T-helper 17 cell (primary cell): ENCODE measurements around the gene NMNAT2. TPM values are rescaled to one million over a fixed set of nuclear protein-coding genes. Genes with fewer than 3 reads are reported as not detected.

Experiments used
- ATAC-seq: fragments of 150-1000 bp; cut with Tn5 transposase; 2 replicates; pipeline ENCODE4 v1.10.0; 2021; ENCODE audit warnings: mild to moderate bottlenecking, moderate library complexity
- DNase-seq, 3 donors: peaks; one replicate each; pipeline versions ENCODE4 v3.0.0 to v3.0.0-alpha.2; 2020 to 2021
- H3K9me3 ChIP-seq: one replicate; pipeline ENCODE4 v1.7.0; 2013; ENCODE audit warnings: low read length, mild to moderate bottlenecking; ENCODE audit not compliant: control insufficient read depth, poor library complexity, severe bottlenecking
- H3K27ac Mint-ChIP-seq: one replicate; pipeline ENCODE4 v1.8.0; 2022; ENCODE audit warnings: mild to moderate bottlenecking, moderate library complexity, mixed read lengths
- H3K27me3 Mint-ChIP-seq: one replicate; pipeline ENCODE4 v1.8.0; 2022; ENCODE audit warnings: mixed read lengths
- H3K36me3 Mint-ChIP-seq: one replicate; pipeline ENCODE4 v1.8.0; 2022; ENCODE audit warnings: low read depth, mixed read lengths
- H3K4me1 Mint-ChIP-seq: one replicate; pipeline ENCODE4 v1.8.0; 2022; ENCODE audit warnings: mild to moderate bottlenecking, mixed read lengths
- H3K4me3 Mint-ChIP-seq: one replicate; pipeline ENCODE4 v1.8.0; 2022; ENCODE audit warnings: mild to moderate bottlenecking, moderate library complexity, mixed read lengths
- total RNA-seq, 4 donors: library from RNA in 2 of 4; stranded (reverse) in 2 of 4; gene quantifications; one replicate each; pipeline ENCODE4 v1.2.3 and lab custom pipeline; 2022 to 2026

Gene NMNAT2
- total RNA-seq, 2 donors from 2014 or later, result not detected

GRCh38 chr1:183346276-183346732 lies 71.9 kb downstream of the NMNAT2 start:
- H3K9me3 ChIP-seq, result no peaks in the 10 kb centered on the region
- DNase-seq (no peak), ATAC-seq (no peak)
- Mint-ChIP-seq H3K27ac (no peak overlapping the region), H3K36me3 (no peaks in the 10 kb centered on the region), H3K4me1 (peaks cover 3% of the 10 kb centered on the region), H3K27me3 (peaks cover 37% of the 10 kb centered on the region), H3K4me3 (no peak overlapping the region)

GRCh38 chr1:183339556-183340167 lies 78.5 kb downstream of the NMNAT2 start:
- Mint-ChIP-seq H3K36me3 (no peaks in the 10 kb centered on the region), H3K27me3 (peaks cover 25% of the 10 kb centered on the region), H3K27ac (no peak overlapping the region), H3K4me3 (no peak overlapping the region), H3K4me1 (no peaks in the 10 kb centered on the region)
- no peak for ATAC-seq
- DNase-seq, result no peak
- H3K9me3 ChIP-seq, result no peaks in the 10 kb centered on the region

DNA sequence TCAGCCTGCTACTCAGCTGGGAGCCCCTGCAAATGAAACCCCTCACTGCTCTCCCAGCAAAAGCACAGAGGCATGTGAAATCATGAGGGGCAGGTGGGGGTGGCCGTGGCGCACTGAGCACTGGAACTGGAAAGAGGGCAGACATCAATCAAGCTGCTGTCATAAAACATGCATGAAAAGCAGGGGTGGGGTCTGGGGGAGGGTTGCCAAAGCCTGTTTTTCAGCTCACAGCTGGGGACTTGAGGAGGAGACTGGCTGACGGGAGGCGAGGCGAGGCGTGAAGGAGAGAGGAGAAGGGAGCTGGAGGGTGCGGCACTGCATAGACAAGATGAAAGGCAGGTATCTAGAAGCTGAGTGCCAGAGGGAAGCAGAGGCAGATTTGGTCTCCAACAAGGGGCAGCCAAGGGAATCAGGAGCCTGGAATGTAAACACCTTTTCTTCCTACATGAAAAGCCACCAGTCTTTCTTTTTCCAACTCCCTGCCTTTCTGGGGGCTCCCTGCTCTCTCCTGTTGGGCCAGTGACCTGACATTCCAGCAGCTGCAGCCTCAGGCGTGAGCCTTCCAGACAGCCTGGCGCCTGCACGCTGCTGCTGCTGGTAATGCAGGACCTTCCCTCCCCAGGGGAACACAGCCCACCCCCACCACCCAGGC lies 87.0 kb downstream of the NMNAT2 start:
- no peak for DNase-seq
- Mint-ChIP-seq H3K27me3 (peaks cover 82% of the 10 kb centered on the region), H3K27ac (no peak overlapping the region), H3K36me3 (peaks cover 3% of the 10 kb centered on the region), H3K4me1 (no peaks in the 10 kb centered on the region), H3K4me3 (no peak overlapping the region)
- no peaks in the 10 kb centered on the region for H3K9me3 ChIP-seq
- ATAC-seq, result no peak

GRCh38 chr1:183330335-183330734 lies 87.8 kb downstream of the NMNAT2 start:
- Mint-ChIP-seq H3K27me3 (peaks cover 81% of the 10 kb centered on the region), H3K4me3 (no peak overlapping the region), H3K36me3 (peaks cover 3% of the 10 kb centered on the region), H3K27ac (no peak overlapping the region), H3K4me1 (no peaks in the 10 kb centered on the region)
- DNase-seq, result no peak
- ATAC-seq, result no peak
- no peaks in the 10 kb centered on the region for H3K9me3 ChIP-seq

GRCh38 chr1:183328371-183328770 lies 89.8 kb downstream of the NMNAT2 start:
- Mint-ChIP-seq H3K27me3 (peaks cover 82% of the 10 kb centered on the region), H3K4me1 (no peaks in the 10 kb centered on the region)
- no peak for ATAC-seq

GRCh38 chr1:183327434-183328290 lies 90.5 kb downstream of the NMNAT2 start:
- DNase-seq (no peak), ATAC-seq (no peak)
- Mint-ChIP-seq H3K36me3 (peaks cover 3% of the 10 kb centered on the region), H3K4me3 (no peak overlapping the region), H3K4me1 (no peaks in the 10 kb centered on the region), H3K27ac (no peak overlapping the region), H3K27me3 (peaks cover 82% of the 10 kb centered on the region)
- H3K9me3 ChIP-seq, result no peaks in the 10 kb centered on the region

More at GRCh38 chr1:183328371-183328770, 89.8 kb downstream of the NMNAT2 start:
- no peak for DNase-seq
- H3K9me3 ChIP-seq, result no peaks in the 10 kb centered on the region
- no peak overlapping the region for H3K27ac Mint-ChIP-seq
- no peak overlapping the region for H3K4me3 Mint-ChIP-seq
- H3K36me3 Mint-ChIP-seq, result peaks cover 3% of the 10 kb centered on the region

DNA sequence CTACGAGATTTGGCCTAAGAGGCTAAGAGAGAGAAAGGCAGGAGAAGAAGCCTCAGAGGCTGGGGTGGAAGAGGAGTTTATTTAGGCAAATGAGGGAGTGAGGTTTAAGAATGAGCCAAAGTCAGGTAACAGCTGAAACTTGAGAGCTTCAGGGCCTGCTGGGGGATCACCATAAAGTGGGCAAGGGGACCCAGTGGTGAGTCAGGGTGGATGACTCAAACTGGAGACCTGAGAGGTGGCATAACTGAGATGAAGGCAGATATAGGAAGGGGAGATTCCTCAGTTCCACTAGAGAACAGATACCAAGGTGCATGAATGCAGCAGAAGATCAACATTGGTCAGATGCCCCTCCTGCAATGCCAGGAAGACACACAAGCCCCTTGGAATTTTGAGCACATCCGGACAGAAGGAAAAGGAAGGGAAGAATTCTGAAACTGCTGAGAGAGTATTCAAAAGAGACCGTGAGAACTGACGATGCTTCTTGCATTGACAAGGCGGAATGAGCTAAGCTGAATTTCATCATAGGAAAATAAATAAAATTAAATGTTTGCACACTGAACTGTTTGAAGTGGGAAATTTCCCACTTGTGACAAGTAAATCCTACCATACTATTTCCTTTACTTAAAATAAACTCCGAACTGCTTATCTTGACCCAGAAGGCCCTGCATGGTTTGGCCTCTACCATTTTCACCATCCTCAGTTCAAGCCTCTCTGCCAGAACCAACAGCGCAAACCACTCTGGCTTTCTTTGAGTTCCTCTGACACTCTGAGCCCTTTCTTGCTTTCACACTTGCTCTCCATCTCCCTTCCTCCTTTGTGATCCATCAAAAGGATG lies 94.1 kb downstream of the NMNAT2 start:
- Mint-ChIP-seq H3K27me3 (peaks cover 69% of the 10 kb centered on the region), H3K4me3 (no peak overlapping the region), H3K27ac (no peak overlapping the region), H3K36me3 (peaks cover 7% of the 10 kb centered on the region), H3K4me1 (peaks cover 2% of the 10 kb centered on the region)
- DNase-seq (no peak), ATAC-seq (no peak)
- no peaks in the 10 kb centered on the region for H3K9me3 ChIP-seq

- DNase-seq, result no peak
- H3K36me3 Mint-ChIP-seq, result peaks cover 4% of the 10 kb centered on the region
- no peak for ATAC-seq
- H3K27ac Mint-ChIP-seq, result no peak overlapping the region
- H3K9me3 ChIP-seq, result no peaks in the 10 kb centered on the region
- peaks cover 2% of the 10 kb centered on the region for H3K4me1 Mint-ChIP-seq
- no peak overlapping the region for H3K4me3 Mint-ChIP-seq
- peaks cover 59% of the 10 kb centered on the region for H3K27me3 Mint-ChIP-seq
Observed at GRCh38 chr1:183319606-183320005, 98.6 kb downstream of the NMNAT2 start.

- no peak overlapping the region for H3K4me3 Mint-ChIP-seq
- ATAC-seq, result no peak
- DNase-seq, result no peak
- no peaks in the 10 kb centered on the region for H3K9me3 ChIP-seq
- peaks cover 4% of the 10 kb centered on the region for H3K36me3 Mint-ChIP-seq
- peaks cover 2% of the 10 kb centered on the region for H3K4me1 Mint-ChIP-seq
- no peak overlapping the region for H3K27ac Mint-ChIP-seq
- peaks cover 59% of the 10 kb centered on the region for H3K27me3 Mint-ChIP-seq
Observed at GRCh38 chr1:183319051-183319450, 99.1 kb downstream of the NMNAT2 start.

DNA sequence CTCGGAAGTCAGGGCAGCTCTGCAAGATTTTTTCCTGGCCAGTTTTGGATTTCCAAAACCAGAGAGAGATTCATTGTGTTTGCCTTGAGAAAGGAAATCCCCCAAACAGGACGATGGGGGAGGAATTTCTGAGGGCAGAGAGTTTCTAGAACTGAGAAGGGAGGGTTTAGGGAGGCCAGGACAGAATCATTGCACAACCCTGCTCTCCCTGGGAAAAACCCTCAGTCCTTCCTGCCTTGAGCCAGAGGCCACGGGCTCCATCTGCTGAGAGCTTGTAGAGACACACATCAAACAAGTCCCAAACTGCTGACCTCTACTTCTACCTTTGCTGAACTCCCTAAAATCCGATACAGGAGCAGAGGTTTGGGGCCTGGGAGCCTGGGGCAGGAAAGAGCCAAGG lies 99.7 kb downstream of the NMNAT2 start:
- peaks cover 4% of the 10 kb centered on the region for H3K36me3 Mint-ChIP-seq
- H3K4me1 Mint-ChIP-seq, result peaks cover 2% of the 10 kb centered on the region

GRCh38 chr1:183315991-183316758 lies 102.0 kb downstream of the NMNAT2 start:
- Mint-ChIP-seq H3K4me3 (no peak overlapping the region), H3K4me1 (no peaks in the 10 kb centered on the region), H3K27ac (no peak overlapping the region), H3K36me3 (peaks cover 2% of the 10 kb centered on the region), H3K27me3 (peaks cover 35% of the 10 kb centered on the region)
- ATAC-seq (no peak), DNase-seq (no peak)
- H3K9me3 ChIP-seq, result no peaks in the 10 kb centered on the region

More for the DNA sequence above, 99.7 kb downstream of the NMNAT2 start:
- ATAC-seq (no peak), DNase-seq (no peak)
- H3K9me3 ChIP-seq, result no peaks in the 10 kb centered on the region
- Mint-ChIP-seq H3K4me3 (no peak overlapping the region), H3K27ac (no peak overlapping the region), H3K27me3 (peaks cover 53% of the 10 kb centered on the region)

- Mint-ChIP-seq H3K27ac (no peak overlapping the region), H3K4me1 (peaks cover 3% of the 10 kb centered on the region), H3K36me3 (no peaks in the 10 kb centered on the region), H3K27me3 (peaks cover 35% of the 10 kb centered on the region), H3K4me3 (no peak overlapping the region)
- H3K9me3 ChIP-seq, result no peaks in the 10 kb centered on the region
- ATAC-seq (no peak), DNase-seq (no peak)
Observed at GRCh38 chr1:183313063-183313462, 105.1 kb downstream of the NMNAT2 start.
